ENCODE data around the gene THOC1. TPM values are rescaled to one million over a fixed set of nuclear protein-coding genes. Genes with fewer than 3 reads are reported as not detected.

THOC1 gene
- total RNA-seq, 1 experiment from 2014 or later: 74.5 TPM

- Histone ChIP-seq H3K9me3 (ENCODE audit: control insufficient read depth, low read depth, low read length) (no peaks in the 10 kb centered on the region), H3K18ac (ENCODE audit: insufficient read length, low read depth, low read length) (no peak overlapping the region), H3K23me2 (ENCODE audit: insufficient read length, low read depth, low read length, poor library complexity, severe bottlenecking) (no peaks in the 10 kb centered on the region), H3K4ac (ENCODE audit: low read depth, low read length) (no peak overlapping the region), H2BK120ac (ENCODE audit: low read depth, low read length, poor library complexity, severe bottlenecking) (no peak overlapping the region), H2BK15ac (ENCODE audit: low read depth, low read length) (no peak overlapping the region), H4K5ac (ENCODE audit: insufficient read length, low read depth, low read length) (no peak overlapping the region), H4K20me1 (ENCODE audit: control insufficient read depth, insufficient read depth, insufficient read length) (no peaks in the 10 kb centered on the region), H2BK20ac (ENCODE audit: low read depth, low read length, poor library complexity, severe bottlenecking) (no peak overlapping the region), H3K4me1 (ENCODE audit: insufficient read depth, low read length) (no peaks in the 10 kb centered on the region), H4K8ac (replicated peaks; ENCODE audit: insufficient read length, low read depth, low read length) (no peak overlapping the region), H3K4me2 (ENCODE audit: insufficient read depth, insufficient read length, low read length) (no peak overlapping the region), H3K56ac (ENCODE audit: insufficient read length, low read depth, low read length) (no peak overlapping the region), H3T11ph (ENCODE audit: low read length) (no peak overlapping the region), H3K27me3 (ENCODE audit: insufficient read depth, low read length) (no peaks in the 10 kb centered on the region), H3K14ac (ENCODE audit: insufficient read depth, low read length) (no peak overlapping the region), H4K91ac (ENCODE audit: insufficient read length, low read depth, low read length) (no peak overlapping the region), H2BK5ac (ENCODE audit: insufficient read length, low read length) (no peak overlapping the region), H3K27ac (ENCODE audit: insufficient read length, low read depth, low read length) (no peak overlapping the region), H3K9ac (ENCODE audit: extremely low read depth, insufficient read length, low read length) (no peak overlapping the region), H3K79me2 (ENCODE audit: insufficient read depth, low read length) (no peaks in the 10 kb centered on the region), H2BK12ac (ENCODE audit: insufficient read length, low read depth, low read length) (no peak overlapping the region), H3K23ac (ENCODE audit: insufficient read length, low read depth, low read length) (no peak overlapping the region), H2AK5ac (ENCODE audit: insufficient read length, low read length) (no peak overlapping the region), H2AFZ (ENCODE audit: low read length) (no peak overlapping the region), H3K79me1 (ENCODE audit: insufficient read depth, low read depth, low read length, poor library complexity, severe bottlenecking) (no peaks in the 10 kb centered on the region)
- TF ChIP-seq CTCF (conservative IDR thresholded peaks at IDR 0.05): no peak
- Mint-ChIP-seq H3K4me3 (no peak overlapping the region), H3K27ac (no peak overlapping the region), H3K27me3 (ENCODE audit: low read depth) (no peaks in the 10 kb centered on the region; the same call in 1 of the 2 replicates), H3K9me3 (no peaks in the 10 kb centered on the region), H3K36me3 (ENCODE audit: insufficient read depth in 1 of 3, low read depth in 3 of 3) (no peaks in the 10 kb centered on the region; a peak in 1 of 7 replicates), H3K4me1 (no peaks in the 10 kb centered on the region)
- no CpG with 5 or more reads among the region's 1 CpG for WGBS (ENCODE audit: extremely low coverage, insufficient read length, low lambda C conversion rate)
- DNase-seq: no peak
Observed at GRCh38 chr18:289026-289425, 21.2 kb upstream of the THOC1 start.

All from H9 (cell line).